Measurements from ENCODE around the gene RAB33B.

RAB33B gene

DNA sequence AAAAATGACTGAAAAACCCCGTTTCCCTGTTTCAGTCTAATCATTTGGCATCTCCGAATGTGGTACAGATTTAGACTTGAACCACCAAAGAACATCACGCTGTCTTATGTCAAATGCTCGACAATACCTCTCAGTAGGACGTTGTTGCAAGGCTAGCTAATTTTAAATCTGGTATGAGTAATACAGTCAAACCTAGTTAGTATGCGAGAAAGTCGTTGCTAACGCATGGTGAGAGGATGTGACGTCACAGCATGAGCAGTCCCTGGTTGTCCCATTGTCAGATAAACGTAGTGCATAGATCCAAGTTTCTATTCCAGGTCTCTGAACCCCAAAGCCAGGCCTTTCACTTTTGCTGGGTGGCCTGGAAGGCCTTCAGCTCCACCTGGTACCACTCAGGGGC, 57.4 kb downstream of the RAB33B start:
- DNase-seq = no peak

DNA sequence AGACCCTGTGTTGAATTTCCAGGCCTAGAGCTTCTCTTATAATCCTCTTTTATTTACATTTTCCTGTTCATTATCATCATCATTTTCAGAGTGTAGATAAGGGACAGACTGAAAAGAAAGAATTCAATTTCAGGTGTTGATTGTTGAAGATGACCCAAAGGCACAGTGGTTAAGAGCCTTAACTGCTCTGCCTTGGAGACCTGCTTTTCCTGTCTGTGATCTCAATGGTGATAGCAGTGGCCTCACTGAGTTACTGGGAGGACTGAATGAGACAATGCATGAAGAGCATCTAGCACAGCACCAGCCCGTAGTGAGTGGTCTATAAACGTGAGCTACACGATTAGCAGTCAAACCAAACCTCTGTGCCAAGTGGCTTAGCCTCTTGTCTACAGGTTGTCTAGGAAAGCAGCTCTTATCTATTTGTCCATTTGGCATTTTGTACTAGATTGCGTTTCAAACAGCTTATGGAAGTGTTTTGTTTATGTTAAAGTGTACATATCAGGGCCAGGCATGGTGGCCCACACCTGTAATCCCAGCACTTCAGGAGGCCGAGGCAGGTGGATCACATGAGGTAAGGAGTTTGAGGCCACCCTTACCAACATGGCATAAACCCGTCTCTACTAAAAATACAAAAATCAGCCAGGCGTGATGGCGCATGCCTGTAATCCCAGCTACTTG, 60.6 kb downstream of the RAB33B start:
- DNase-seq = no peak

GRCh38 chr4:139515531-139515958, 61.6 kb downstream of the RAB33B start:
- DNase-seq = no peak

DNA sequence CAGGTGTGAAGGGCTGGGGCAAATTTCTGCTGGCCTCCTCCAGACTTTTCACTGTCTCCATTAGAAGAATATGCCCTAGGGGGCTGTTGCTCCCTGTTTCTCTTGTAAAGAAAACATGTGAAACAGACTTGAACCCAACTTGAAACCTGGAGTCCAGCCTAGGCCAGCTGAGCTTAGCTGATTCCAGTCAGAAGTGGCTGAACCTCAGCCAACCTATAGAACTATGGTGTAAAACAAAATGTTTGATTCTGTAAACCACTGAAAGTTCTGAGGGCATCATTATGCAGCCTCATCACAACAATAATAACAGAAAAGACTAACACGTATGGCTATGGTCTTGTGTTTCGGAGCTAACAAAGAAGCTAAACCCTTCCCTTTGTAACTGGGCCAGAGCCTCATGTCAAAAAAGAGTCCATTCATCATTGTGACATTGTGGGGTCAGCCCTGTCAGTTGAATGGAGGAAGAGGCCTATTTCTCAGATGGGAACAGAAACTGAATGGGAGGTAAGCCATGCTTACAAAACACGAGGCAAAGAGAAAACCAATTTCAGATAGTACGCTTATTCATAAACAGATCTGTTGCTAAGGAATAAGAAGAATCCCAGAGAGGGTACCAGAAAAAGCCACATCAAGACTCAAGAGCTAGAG, 68.0 kb downstream of the RAB33B start:
- no peak for DNase-seq

GRCh38 chr4:139522457-139522856, 68.5 kb downstream of the RAB33B start:
- DNase-seq = peak; percentile 5

DNA sequence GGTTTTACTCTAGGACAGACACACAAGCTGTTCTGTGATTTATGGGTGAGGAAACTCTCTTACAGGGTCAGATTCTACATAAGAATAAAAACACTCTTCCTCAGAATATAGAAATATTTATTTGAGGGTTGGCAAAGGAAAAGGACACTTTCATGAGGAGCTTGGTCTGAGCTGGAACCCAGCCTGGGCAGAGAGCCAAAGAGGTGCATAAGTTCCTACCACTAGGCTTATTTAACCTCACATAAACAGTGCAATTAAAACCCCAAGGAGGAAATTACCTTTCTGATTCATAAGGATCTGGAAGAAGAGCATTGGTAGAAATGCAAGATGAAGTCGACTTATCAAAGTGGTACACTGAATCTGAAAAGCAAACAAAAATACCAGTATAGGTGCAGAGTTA, 69.2 kb downstream of the RAB33B start:
- DNase-seq = no peak

- DNase-seq = no peak
These were observed 70.2 kb downstream of the RAB33B start for GRCh38 chr4:139524062-139524631.

DNA sequence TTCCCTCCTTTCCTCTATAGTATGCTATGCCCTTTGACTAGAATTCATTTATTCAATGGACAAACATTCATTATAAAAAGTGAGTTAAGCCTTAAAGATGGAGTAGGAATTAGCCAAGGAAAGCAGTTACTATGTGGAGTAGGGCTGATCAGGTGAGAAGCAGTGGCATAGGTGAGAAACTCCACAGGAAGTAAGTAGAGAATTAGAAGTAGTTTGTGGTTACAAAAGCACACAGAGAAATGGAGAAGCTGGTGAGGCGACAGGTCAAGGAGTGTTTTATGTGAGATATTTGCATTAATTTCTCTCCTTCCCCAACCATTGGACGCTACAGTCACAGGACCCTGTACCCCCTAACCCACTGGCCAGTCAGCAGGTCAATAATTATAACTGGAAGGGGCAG, 71.5 kb downstream of the RAB33B start:
- no peak for DNase-seq
